Stimulated activated CD4-positive, alpha-beta T cell treated with anti-CD3 and anti-CD28 coated beads, Interleukin-2, amount 100 ng/mL, for 4 hours (primary cell): ENCODE data around the gene LDLRAD3.
A peak's percentile ranks its signal among the peaks of the same experiment; 100 is the strongest.
"Not testable (repeated sequence)": the region's sequence is repeated elsewhere in the genome, so short reads cannot be mapped to it uniquely, and the experiment has no call there.

Experiments
- DNase-seq: peaks from one replicate; pipeline ENCODE4 v3.0.0-alpha.2; 2020; ENCODE audit warnings: low read depth

Gene LDLRAD3, protein sequence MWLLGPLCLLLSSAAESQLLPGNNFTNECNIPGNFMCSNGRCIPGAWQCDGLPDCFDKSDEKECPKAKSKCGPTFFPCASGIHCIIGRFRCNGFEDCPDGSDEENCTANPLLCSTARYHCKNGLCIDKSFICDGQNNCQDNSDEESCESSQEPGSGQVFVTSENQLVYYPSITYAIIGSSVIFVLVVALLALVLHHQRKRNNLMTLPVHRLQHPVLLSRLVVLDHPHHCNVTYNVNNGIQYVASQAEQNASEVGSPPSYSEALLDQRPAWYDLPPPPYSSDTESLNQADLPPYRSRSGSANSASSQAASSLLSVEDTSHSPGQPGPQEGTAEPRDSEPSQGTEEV

DNA sequence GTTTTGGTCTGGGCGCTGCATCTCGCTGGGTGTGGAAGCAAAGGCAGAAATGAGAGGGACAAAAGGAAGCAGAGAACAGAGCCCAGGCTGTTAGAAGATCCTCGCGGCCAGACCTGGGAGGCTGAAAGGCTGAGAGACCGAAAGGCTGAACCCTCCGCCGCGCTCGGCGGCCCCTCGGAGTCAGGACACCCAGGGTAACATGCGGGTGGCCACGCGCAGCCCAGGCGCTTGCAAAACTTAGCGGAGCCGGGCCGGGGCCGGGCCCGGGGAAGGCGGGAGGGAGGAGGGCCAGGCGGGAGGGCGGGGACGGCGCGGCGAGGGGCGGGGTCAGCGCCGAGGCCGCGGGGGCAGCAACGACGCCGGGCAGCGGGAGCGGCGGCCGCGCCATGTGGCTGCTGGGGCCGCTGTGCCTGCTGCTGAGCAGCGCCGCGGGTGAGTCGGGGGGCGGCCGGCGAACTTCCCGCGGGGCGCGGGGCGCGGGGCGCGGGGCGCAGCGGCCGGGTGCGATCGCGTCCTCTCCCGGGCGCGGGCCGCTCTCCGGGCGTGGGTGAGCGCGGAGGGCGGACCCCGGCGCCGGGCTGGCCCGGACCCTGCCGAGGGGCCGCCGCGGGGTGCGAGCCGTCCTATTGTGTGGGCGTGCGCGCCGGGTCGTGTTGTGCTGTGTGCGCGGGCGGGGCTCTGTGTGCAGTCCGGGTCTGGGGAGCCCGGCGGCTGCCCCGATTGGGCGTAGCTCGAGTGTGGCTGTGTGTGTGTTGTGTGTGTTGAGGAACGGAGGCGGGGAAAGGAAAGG is at the start of gene LDLRAD3:
Gene LDLRAD3 (plus strand): TSS at position 350 of the 790 bp plus-strand sequence. CDS start 37 bp downstream, at position 387.
- peak; percentile 10 for DNase-seq

DNA sequence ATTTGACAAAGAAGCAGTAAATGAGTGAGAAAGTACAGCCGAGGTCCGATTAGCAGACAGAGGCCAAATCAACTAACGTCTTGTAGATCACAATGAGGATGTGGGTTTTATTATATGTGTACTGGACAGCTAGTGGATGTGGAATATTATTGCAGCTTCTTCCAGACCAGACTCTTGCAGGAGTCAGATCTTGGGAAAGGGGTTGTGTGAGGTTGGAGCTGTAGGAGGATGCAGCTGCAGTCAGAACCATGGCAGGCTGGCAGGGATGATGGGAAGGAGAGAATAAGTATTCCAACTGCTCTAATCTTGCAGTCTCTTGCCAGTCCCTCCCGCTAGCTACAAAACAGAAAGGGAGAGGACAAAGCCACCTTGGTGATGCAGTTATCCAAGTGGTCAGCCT is 46.8 kb upstream of the LDLRAD3 start:
- no peak for DNase-seq

DNA sequence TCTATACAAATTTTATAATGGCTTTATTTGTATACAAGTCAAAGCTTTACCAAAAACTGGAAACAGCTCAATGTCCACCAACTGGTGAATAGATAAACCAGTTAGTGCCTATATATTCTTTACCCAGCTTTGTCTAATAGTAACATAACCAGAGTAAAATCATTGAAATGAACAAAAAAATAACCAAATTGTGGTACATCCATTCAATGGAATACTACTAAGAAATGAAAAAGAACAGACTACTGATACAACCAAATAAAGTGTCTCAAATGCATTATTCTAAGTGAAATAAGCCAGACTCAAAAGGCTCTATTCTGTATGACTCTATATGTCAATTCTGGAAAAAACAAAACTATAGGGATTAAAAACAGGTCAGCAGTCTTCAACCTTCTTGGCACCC is 40.9 kb upstream of the LDLRAD3 start:
- DNase-seq = no peak

DNA sequence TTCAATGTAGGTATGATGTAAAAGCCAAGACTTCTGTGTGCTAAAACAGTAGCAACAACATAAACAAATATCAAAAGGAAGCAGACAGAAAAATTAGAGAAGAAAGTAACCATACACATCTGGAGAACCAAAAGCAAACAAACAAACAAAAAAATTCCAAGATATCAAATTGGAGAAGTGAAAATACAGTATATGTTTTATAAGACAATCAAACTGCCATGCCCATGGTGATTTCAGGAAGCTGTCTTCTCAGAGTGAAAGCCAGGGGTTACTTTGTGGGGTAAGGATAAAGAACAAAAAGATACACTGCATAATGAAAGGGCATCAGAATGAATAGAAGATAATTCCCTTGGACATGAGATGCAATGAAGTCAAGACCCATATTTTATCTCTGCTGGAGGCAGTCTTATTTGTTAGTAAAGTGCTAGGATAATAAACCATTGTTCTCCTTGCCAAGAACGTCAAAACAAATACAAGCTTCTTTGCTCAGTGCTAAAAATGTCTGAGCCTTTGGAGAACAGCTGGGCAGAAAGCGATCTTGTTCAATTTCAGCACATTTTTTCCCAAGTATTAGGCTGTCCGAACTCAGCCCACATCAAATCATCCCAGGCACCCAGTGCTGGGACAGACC is 38.1 kb upstream of the LDLRAD3 start:
- no peak for DNase-seq

DNA sequence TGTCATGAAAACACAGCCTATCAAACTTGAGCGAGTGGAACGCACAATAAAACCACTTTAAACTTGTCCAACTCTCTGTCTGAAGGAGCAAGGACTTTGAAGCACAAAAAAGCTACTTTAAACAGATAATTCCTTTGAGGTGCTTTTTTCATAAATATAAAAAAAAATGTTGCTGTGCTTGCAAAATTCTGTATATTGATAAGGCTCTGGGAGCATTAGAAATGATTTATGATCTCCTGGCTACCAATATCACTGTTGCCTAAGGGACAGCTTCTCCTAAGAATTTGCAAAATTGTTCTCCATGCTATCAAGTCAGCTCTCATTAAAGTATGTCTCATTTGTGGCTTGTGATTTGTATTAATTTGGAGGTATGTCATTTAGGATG is 37.6 kb upstream of the LDLRAD3 start:
- DNase-seq = no peak

DNA sequence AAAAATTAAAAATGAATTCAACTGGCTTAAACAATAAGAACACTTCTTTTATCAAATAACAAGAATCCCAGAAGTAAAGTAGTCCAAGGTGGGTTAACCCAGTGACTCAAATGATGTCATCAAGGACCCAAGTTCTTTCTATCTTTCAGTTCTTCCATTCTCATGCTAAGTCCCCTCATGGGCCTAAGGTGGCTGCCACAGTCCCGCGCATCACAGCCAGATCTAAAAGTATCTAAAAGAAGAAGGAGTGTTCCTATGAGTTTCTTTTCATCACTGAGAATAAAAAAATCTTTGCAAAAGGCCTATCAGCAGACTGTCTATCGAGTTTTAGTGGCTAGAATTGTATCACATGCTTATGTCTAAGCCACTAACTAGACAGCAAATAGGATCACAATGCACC is 37.2 kb upstream of the LDLRAD3 start:
- DNase-seq = no peak

DNA sequence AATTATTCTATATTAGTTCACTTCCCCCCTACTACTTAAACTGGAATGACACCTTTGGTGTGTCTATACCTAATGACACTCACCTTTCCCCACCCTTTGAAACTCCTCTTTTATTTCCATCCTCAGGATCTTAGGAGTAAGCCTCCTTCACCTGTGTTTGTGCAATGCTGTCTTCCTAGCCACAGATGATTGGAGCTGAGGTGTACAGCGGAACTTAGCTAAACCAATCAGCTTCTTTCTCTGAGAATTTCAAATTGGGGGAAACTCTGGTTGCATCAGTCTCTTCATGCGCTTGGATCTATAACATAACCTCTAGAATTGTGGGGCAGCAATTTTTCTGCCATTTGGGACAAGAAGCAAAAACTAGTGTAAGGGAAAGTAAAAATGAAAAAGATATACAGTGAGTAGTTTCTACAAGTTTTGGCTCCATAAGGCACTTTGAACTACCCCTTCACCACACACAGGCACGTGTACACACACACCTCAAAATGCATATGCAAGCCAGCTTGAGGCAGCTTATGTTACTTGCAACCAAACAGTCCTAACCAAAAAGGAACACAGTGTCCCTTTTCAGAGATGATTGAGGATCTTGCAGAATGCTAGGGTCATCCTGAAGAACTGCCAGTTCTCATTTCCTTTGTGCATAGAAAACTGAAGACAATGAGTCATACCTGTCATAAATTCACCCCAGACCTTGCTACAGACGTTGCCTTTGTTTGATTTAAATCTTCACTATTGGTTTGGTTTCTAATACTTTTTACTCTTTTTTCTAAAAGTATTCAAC is 36.0 kb upstream of the LDLRAD3 start:
- no peak for DNase-seq

DNA sequence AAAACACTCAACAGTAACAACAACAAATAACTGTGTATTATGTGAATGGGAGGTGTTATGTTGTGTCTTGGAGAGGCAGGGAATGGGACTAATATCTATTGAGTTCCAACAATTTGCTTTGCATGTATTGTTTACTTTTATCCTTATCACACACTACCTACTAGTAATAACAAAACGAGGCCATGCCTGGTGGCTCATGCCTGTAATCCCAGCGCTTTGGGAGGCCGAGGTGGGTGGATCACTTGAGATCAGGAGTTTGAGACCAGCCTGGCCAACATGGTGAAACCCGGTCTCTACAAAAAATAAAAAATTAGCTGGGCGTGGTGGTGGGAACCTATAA is 35.5 kb upstream of the LDLRAD3 start:
- not testable (repeated sequence) for DNase-seq

DNA sequence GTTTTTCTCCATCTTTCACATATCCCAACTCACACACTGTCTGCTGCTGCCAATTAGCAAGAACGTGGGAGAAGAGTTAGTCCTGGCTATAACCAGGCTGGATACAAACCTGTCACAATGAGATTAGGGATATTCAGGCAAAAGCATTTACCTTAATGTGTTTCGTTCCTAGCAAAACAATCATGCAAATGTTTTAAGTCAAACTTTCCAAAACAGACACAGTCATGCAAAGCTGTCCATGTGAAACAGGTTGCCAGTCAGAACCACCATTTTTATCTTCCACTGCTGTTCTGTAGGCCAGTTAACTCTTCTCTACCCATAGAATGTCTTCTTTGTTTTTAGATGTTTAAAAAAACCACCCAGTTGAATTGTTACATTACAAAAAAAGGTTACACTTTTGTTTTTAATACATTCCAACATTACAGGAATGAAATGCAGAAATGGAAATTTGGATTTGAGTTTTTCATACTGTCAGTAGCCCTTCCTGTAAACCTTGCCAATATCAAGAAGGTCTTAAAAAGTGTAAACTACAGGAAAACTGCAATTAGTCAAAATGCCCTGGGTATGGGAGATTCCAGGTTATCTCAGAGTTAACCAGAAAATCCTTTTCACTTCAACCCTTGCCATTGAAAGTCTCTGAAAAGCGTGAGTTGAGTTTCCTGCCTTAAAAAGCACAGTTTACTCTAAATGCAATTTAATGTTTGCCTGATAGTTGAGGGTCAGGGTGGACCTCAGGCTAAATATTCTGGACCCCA is 34.2 kb upstream of the LDLRAD3 start:
- DNase-seq = no peak

DNA sequence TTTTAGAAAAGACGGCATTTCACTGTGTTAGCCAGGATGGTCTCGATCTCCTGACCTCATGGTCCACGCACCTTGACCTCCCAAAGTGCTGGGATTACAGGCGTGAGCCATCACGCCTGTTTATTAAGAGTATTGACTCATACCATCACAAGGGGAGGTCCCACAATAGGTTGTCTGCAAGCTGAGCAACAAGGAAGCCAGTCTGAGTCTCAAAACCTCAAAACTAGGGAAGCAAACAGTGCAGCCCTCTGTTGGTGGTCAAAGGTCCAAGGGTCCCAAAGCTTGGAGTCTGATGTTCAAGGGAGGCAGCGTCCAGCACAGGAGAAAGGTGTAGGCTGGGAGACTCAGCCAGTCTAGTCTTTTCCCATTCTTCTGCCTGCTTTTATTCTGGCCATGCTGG is 32.8 kb upstream of the LDLRAD3 start:
- DNase-seq = no peak

DNA sequence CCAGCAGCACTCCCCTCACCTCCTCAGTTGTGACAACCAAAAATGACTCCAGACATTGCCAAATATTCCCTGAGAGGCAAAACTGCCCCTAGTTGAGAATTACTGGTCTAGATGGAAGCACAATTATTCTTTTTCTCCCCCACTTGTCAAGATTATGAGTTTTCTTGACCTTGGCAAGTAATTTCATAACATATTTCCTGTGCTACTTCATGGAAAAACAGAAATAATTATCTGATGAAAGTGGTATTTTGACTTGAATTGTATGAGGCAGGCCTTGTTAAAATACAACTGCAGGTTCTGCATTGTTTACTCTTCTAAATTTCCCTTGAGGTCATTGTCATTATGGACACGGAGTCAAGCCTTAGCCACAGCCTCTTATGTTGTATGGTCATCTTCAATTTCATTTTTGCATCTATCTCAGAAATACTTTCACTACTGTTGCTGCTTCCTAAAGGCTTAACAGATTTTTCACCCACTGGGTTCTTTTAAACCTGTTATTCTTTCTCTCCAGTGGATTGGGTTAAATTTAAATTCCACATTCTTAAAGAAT is 32.2 kb upstream of the LDLRAD3 start:
- DNase-seq = no peak

DNA sequence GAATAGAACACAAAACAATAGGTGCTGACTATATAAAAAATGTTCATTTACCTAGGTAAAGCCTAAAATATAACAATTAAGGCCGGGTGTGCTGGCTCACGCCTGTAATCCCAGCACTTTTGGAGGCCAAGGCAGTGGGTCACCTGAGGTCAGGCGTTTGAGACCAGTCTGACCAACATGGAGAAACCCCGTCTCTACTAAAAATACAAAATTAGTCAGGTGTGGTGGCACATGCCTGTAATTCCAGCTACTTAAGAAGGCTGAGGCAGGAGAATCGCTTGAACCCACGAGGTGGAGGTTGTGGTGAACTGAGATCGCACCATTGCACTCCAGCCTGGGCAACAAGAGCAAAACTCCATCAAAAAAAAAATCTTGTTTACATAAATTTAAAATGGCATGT is 31.4 kb upstream of the LDLRAD3 start:
- DNase-seq = not testable (repeated sequence)

DNA sequence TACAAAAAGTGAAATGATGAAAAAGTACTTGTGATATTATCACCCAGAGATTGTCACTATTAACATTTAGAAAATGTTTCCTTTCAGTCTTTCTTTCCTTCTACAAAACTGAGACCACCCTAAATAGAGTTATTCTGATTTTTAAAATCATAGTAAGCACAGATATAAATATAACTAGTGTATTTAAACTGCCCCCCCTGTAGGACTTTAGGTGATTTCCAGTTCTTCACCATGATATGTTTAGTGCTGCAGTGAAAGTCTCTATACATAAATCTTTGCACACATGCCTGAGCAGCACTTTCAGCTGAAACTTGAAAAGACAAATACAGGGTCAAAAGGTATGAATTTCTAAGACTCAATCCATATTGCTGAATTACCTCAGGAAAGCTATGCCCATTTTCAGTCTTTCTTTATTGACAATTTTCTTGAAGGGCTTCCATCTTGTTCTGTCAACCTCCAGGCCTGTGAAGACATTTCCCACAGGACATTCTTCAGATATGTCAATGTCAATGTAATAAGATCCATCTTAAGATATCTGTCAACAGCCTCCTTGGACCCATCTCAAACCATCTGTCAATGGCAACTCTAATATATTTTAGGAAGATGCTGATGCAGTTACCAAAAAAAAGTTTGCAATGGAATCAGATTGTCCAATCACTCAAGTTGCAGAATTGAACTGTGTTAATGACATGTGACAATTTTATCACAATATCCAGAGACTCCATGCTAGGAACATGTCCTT is 30.8 kb upstream of the LDLRAD3 start:
- DNase-seq = no peak

DNA sequence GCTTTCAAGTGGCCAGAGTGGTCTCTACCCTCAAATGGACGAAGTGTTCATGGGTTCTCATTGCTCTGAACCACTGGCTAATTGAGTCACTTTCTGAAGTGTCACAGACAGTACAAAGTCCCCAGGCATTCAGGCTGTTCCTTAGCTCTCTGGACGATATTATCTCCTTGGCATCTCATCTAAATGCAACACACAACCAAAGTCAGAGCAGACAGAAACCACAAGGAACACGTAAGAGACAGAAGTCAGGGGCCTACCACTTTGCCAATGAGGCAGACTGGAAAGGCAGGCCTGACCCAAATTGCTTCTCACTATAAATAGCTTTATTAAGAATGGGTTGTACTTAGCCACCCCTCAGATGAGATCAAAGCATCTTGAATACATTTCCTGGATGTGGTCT is 29.0 kb upstream of the LDLRAD3 start:
- no peak for DNase-seq

DNA sequence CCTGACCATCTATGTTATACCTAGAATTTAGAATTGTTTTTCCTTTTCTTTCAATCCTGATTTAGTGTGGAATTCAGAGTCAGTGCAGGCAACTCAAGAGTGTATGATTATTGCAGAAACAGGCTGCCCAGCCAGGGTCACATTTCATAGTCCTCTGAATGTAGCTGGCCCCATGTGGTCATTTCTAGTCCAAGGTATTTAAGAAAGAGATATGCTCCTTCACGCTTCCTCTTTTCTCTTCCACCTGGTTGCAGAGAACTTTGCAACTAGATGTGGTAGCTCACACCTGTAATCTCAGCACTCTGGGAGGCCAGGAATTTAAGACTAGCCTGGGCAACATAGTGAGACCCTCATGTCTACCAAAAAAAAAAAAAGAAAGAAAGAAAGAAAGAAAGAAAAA is 27.6 kb upstream of the LDLRAD3 start:
- DNase-seq = no peak

DNA sequence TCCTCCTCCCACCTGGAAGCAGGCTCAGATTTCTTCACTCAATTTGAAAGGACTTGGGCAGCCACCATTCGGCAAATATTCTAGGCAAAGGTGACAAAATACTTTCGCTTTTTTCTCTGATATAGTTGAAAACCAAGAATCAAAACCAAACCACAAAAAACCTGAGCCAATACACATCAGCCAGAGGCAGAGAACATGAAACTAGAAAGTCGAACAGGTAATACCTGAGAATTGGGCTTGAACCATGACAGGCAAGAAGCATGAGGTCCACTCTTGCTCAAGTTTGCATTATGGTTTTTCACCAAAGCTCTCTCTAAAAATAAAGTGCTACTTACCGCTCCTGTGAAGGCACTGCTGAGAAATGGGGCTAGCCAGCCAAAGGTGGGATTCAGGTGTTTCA is 26.2 kb upstream of the LDLRAD3 start:
- no peak for DNase-seq

DNA sequence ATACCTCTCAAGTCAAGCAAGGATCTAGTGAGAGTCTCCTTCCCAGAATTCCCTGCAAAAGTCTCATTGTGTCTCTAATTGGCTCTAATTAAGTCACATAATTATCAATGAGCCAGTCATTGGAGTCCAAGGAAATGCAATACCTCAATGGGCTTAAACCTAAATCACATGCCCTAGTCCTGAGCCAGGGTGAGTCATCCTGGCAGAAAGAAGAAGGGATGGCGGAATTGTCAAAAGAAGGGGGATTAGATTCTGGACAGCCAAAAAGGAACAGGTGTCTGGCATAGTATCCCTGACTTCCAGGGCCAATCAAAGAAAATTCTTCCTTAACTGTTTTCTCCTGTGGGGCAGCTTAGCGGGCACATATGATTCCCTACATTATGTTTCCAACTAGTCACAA is 25.1 kb upstream of the LDLRAD3 start:
- no peak for DNase-seq

DNA sequence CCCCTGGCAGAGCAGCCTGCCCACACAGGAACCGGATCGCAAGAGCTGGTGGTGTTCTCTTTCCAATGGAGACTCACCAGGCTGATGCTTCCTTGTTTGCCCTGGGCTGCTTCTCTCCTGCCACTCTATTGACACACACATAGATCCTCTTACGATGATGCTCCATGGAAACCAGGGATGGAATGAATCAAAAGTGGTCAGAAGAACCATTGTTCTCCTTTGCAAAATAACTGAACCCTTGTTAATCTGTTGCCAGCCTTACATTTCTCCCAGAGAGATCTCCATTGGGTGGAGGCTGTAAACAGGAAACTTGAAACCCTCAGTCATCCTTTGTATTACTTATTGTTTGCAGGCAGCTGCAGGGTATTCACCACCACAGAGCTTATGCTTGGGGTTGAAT is 24.6 kb upstream of the LDLRAD3 start:
- no peak for DNase-seq

DNA sequence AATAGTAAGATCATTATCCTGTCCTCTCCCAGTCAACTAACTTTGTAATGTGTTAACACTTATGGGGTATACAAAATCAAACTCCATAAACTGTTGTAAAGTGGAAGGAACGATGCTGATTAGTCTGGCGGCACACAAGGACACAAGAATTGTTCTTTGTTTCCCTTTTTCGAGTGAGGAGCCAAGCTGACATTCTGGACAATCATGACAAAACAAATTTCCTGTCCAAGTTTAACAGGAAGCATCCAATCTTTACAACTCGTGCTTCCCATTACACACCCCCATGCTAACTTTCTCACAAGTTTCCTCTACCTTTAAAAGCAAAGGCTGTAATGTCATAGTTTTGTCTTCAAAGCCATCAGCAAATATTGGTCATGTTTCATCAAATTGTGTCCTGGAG is 20.4 kb upstream of the LDLRAD3 start:
- DNase-seq = no peak

DNA sequence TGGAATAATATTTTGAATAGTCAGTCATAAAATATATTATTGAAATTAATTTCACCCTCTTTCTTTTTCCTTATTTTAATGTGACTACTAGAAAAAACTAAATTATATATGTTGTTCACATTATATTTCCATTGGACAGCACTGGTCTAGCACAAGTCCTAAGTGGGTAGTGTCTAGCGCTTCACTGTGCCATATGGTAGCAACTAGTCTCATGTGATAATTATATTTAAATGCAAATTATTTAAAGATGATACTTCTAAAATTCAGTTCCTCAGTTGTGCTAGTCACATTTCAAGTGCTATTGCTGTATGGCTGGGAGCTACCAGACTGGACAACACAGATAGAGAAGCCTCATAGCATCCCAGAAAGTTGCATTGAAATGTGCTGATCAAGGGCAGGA is 19.1 kb upstream of the LDLRAD3 start:
- DNase-seq = no peak

DNA sequence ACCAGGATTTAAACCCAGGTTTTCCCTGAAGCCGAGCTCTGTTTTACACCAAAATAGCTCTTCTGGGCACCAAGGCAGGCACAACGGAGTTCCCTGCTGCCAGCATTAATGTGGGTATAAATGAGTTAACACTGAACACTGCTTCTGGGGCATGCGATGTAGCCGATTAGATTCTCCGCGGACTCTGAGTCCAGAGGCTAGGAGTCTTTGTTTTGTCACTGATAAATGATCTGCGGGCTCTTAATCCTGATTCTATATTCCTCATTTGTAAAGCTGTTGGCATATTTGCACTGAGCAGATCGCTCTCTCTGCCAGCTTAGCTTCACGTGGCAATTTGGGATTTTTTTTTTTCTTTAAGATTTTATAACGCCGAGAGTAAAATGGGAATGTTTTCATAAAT is 16.8 kb upstream of the LDLRAD3 start:
- no peak for DNase-seq
